ENCODE data around the gene CCDC197. TPM values are rescaled to one million over a fixed set of nuclear protein-coding genes. Genes with fewer than 3 reads are reported as not detected.

The CCDC197 gene
- total and polyA plus RNA-seq, 9 donors, result 0.04 to 0.32 (median 0.22) TPM; not detected in 5

DNA sequence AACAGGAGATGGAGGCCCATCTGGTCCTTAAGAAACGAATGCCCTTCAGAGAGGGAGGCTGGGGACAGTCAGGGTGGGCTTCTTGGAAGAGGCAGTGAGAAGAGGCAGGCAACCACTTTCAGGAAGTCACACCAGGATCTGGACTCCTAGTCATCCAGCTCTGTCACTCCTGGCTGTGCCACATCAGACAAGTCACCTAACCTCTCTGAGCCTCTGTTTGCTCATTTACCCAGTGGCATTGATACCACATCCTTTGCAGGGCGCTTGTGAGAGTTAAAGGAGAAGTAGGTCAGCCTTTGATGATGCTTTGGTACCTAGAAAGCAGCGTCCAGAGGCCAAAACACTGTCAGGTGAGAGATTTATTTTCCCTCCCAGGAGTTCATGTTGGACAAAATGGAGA is 11.1 kb downstream of the CCDC197 start:
- Histone ChIP-seq H3K27ac (ENCODE audit: low read length) (no peak overlapping the region), H3K4me3 (ENCODE audit: low read length) (no peak overlapping the region), H3K9me3 (replicated peaks; ENCODE audit: control insufficient read depth, low read depth, low read length) (no peaks in the 10 kb centered on the region), H3K4me1 (ENCODE audit: control insufficient read depth, insufficient read depth, low read length) (peaks cover 15% of the 10 kb centered on the region), H3K27me3 (ENCODE audit: control insufficient read depth, insufficient read depth, low read length) (peaks cover 3% of the 10 kb centered on the region), H3K36me3 (ENCODE audit: control insufficient read depth, insufficient read depth, low read length) (no peaks in the 10 kb centered on the region)
- 75% methylated on average over 2 of the region's 3 CpGs for WGBS (ENCODE audit: insufficient coverage)
- no peak for DNase-seq

DNA sequence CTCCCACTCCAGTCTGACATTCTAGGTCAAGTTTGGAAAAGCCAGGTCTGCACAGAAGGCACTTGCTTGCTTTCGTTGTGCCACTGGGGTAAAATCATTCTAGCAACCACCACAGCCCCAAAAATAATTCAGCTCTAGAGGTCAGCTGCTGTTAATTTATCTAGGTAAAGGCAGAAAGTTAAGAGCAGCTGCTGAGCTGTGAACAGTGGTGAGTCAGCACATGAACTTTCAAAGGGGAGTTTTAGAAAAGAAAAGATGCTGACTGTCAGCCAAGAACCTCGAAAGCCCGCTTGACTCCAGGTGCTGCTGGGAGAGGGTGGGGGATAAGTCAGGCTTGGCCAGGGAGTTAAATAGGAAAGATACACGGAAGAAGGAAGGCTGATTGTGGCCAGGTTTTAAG is 12.7 kb downstream of the CCDC197 start:
- H3K9me3 ChIP-seq (replicated peaks; ENCODE audit: control insufficient read depth, low read depth, low read length), result no peaks in the 10 kb centered on the region
- peaks cover 5% of the 10 kb centered on the region for H3K27me3 ChIP-seq (ENCODE audit: control insufficient read depth, insufficient read depth, low read length)
- 0% methylated on average over 2 of the region's 4 CpGs for WGBS (ENCODE audit: insufficient coverage)
- no peak overlapping the region for H3K4me3 ChIP-seq (ENCODE audit: low read length)
- peaks cover 15% of the 10 kb centered on the region for H3K4me1 ChIP-seq (ENCODE audit: control insufficient read depth, insufficient read depth, low read length)
- no peaks in the 10 kb centered on the region for H3K36me3 ChIP-seq (ENCODE audit: control insufficient read depth, insufficient read depth, low read length)
- DNase-seq, result peak; percentile 39
- no peak overlapping the region for H3K27ac ChIP-seq (ENCODE audit: low read length)

DNA sequence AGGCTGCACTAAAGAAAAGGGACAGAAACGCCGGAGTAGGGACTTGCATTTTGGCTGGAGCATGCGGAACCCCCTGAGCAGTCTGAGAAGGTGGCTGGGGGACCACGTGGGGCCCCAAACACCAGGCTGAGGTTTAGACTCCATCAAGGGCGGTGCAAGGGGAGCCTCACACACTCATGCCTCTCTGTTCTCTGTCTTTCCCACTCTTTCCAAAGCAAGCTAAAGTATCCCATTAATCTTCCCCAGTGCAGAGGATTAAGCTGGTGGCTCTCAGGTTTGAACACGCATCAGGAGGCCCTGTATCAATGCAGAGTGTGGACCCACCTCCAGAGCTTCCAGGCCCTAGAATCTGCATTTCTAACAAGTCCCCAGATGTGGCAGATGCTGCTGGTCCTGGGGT is 13.5 kb downstream of the CCDC197 start:
- Histone ChIP-seq H3K4me1 (ENCODE audit: control insufficient read depth, insufficient read depth, low read length) (peaks cover 15% of the 10 kb centered on the region), H3K27ac (ENCODE audit: low read length) (no peak overlapping the region), H3K27me3 (ENCODE audit: control insufficient read depth, insufficient read depth, low read length) (peaks cover 8% of the 10 kb centered on the region), H3K36me3 (ENCODE audit: control insufficient read depth, insufficient read depth, low read length) (no peaks in the 10 kb centered on the region), H3K4me3 (ENCODE audit: low read length) (no peak overlapping the region), H3K9me3 (replicated peaks; ENCODE audit: control insufficient read depth, low read depth, low read length) (no peaks in the 10 kb centered on the region)
- 75% methylated on average over 5 of the region's 6 CpGs for WGBS (ENCODE audit: insufficient coverage)
- no peak for DNase-seq

DNA sequence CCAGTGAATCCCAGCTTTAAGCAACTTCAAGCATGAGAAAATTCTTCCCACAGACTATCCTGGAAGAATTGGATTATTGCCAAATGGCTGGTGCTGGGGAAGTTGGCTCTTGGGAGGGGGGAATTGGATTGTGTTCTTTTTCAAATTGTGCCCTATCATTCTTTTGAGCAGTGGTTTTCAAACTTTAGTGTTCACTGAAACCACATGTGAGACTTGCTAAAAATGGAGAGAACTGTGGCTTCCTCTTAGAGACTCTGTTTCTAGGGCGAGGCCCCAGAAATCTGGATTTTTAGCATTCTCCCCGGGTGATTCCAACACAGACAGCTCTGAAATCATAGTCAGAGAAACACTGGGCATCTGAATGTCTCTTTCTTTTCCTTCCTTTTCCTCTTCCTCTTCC is 14.7 kb downstream of the CCDC197 start:
- Histone ChIP-seq H3K9me3 (replicated peaks; ENCODE audit: control insufficient read depth, low read depth, low read length) (no peaks in the 10 kb centered on the region), H3K27ac (ENCODE audit: low read length) (no peak overlapping the region), H3K4me1 (ENCODE audit: control insufficient read depth, insufficient read depth, low read length) (peaks cover 15% of the 10 kb centered on the region), H3K4me3 (ENCODE audit: low read length) (no peak overlapping the region), H3K27me3 (ENCODE audit: control insufficient read depth, insufficient read depth, low read length) (peaks cover 10% of the 10 kb centered on the region), H3K36me3 (ENCODE audit: control insufficient read depth, insufficient read depth, low read length) (no peaks in the 10 kb centered on the region)
- DNase-seq, result no peak
- 34% methylated on average over 2 of the region's 2 CpGs for WGBS (ENCODE audit: insufficient coverage)

DNA sequence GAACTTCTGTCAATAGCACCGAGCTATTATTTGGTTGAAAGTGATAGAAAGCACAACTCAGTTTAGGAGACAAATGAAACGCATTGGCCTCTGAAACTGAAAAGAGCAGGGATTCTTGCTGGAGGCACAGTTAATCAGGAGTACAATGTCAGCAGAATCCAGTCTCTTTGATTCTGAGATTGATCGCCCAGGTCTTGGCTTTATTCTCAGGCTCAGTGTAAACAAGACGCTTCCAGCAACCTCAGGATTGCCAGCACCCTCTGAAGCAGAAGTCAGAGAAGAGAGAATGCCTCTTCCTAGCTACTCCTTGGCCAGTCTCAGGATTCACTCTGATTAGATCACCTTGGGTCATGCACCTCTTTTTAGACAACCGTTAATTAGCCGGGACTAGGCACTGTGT is 17.3 kb downstream of the CCDC197 start:
- WGBS (ENCODE audit: insufficient coverage), result 58% methylated on average over 4 of the region's 6 CpGs

DNA sequence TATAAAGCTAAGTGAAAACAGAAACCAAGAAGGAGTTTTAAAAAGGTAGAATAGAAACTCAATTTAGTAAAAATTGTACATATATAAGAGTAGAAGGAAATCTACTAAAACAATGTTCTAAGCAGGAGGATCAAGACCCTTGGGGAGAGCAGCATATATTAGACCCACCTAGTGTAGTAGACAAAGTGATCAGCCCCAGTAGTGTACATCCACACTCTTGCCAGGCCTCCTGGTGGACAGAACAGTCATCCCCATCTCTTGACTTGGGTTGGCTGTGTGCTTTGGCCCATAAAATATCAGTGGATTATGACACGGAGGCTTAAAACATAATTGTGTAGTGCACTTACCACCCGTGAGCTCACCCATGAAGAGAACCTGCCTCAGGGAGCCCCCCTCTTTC is 18.1 kb downstream of the CCDC197 start:
- Histone ChIP-seq H3K9me3 (replicated peaks; ENCODE audit: control insufficient read depth, low read depth, low read length) (no peaks in the 10 kb centered on the region), H3K27ac (ENCODE audit: low read length) (no peak overlapping the region), H3K27me3 (ENCODE audit: control insufficient read depth, insufficient read depth, low read length) (peaks cover 15% of the 10 kb centered on the region), H3K4me3 (ENCODE audit: low read length) (no peak overlapping the region), H3K4me1 (ENCODE audit: control insufficient read depth, insufficient read depth, low read length) (peaks cover 15% of the 10 kb centered on the region), H3K36me3 (ENCODE audit: control insufficient read depth, insufficient read depth, low read length) (no peaks in the 10 kb centered on the region)
- no peak for DNase-seq
- WGBS (ENCODE audit: insufficient coverage), result no CpG with 5 or more reads among the region's 2 CpGs

More for the DNA sequence above, 17.3 kb downstream of the CCDC197 start:
- peaks cover 19% of the 10 kb centered on the region for H3K4me1 ChIP-seq (ENCODE audit: control insufficient read depth, insufficient read depth, low read length)
- no peak overlapping the region for H3K27ac ChIP-seq (ENCODE audit: low read length)
- H3K4me3 ChIP-seq (ENCODE audit: low read length), result no peak overlapping the region
- no peaks in the 10 kb centered on the region for H3K9me3 ChIP-seq (replicated peaks; ENCODE audit: control insufficient read depth, low read depth, low read length)
- peaks cover 13% of the 10 kb centered on the region for H3K27me3 ChIP-seq (ENCODE audit: control insufficient read depth, insufficient read depth, low read length)
- H3K36me3 ChIP-seq (ENCODE audit: control insufficient read depth, insufficient read depth, low read length), result no peaks in the 10 kb centered on the region
- no peak for DNase-seq

DNA sequence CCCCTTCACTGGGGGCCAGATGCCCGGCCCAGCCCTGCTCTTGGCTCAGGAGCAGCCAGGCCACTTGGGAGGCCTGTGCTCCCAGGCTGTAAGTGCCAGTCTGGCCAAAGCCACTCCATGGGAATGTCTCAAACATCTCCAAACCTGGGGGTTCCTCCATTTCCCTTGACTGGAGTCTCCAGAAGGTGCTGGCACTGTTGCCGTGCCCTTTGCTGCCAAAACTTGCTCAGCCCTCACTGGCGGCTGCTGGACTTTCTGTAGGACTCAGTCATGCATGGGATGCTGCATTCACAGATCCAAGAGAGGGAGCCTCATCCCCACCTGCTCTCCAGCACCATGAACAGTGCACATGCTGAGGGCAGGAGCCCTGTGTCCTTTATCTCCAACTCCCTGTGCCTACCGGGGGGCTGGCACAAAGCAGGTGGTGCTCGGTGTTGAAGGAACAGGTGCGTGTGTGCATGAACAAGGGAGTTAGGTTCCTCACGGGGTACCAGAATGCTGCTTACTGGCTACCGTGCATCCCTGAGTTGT is 19.4 kb downstream of the CCDC197 start:
- no peak overlapping the region for H3K4me3 ChIP-seq (ENCODE audit: low read length)
- H3K4me1 ChIP-seq (ENCODE audit: control insufficient read depth, insufficient read depth, low read length), result peaks cover 9% of the 10 kb centered on the region
- H3K9me3 ChIP-seq (replicated peaks; ENCODE audit: control insufficient read depth, low read depth, low read length), result no peaks in the 10 kb centered on the region
- no peaks in the 10 kb centered on the region for H3K36me3 ChIP-seq (ENCODE audit: control insufficient read depth, insufficient read depth, low read length)
- H3K27ac ChIP-seq (ENCODE audit: low read length), result no peak overlapping the region
- DNase-seq, result no peak
- 53% methylated on average over 6 of the region's 8 CpGs for WGBS (ENCODE audit: insufficient coverage)
- H3K27me3 ChIP-seq (ENCODE audit: control insufficient read depth, insufficient read depth, low read length), result peaks cover 12% of the 10 kb centered on the region

DNA sequence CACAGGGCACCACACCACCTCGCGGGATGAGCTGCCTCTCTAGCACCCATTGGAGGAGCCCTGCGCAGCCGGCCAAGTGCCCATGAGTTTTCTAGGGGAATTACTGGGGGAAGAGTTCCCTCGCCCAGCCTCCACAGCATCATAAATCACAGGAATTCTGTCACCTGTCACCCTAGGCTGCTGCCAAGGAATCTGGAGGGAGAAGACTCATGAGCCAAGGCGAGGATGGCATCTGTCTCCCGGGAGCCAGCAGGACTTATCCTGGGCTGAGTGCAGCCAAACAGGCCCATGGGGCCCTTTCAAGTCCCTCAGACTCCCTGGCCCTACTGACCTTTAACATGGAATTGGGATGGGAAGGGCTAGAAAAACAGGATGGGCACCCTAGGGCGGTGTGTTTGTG is 21.2 kb downstream of the CCDC197 start:
- Histone ChIP-seq H3K4me1 (ENCODE audit: control insufficient read depth, insufficient read depth, low read length) (peaks cover 5% of the 10 kb centered on the region), H3K27ac (ENCODE audit: low read length) (no peak overlapping the region), H3K4me3 (ENCODE audit: low read length) (no peak overlapping the region), H3K36me3 (ENCODE audit: control insufficient read depth, insufficient read depth, low read length) (no peaks in the 10 kb centered on the region), H3K9me3 (replicated peaks; ENCODE audit: control insufficient read depth, low read depth, low read length) (no peaks in the 10 kb centered on the region), H3K27me3 (ENCODE audit: control insufficient read depth, insufficient read depth, low read length) (peaks cover 12% of the 10 kb centered on the region)
- DNase-seq, result no peak
- WGBS (ENCODE audit: insufficient coverage), result 67% methylated on average over 2 of the region's 8 CpGs

DNA sequence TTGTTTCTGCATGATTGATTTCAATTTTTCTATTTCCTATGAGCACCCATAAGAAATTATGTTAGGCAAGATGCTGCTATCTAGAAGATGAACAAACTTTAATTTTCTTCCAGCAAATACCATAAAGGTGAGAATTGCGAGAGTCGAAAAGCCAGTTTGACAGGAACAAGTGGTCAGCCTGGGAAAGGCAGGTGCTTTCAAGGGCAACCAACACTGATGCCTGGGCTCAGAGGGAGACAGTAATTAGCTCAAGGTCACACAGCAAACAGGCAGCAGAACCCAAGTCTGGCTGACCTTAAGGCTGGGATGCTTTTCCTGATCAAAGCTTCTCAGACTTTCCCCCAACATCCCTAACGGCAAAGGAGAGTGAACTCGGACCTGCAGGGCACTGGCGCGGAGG is 22.2 kb downstream of the CCDC197 start:
- H3K36me3 ChIP-seq (ENCODE audit: control insufficient read depth, insufficient read depth, low read length), result no peaks in the 10 kb centered on the region
- no peaks in the 10 kb centered on the region for H3K9me3 ChIP-seq (replicated peaks; ENCODE audit: control insufficient read depth, low read depth, low read length)
- no peak overlapping the region for H3K4me3 ChIP-seq (ENCODE audit: low read length)
- WGBS (ENCODE audit: insufficient coverage), result 100% methylated on average over 1 of the region's 6 CpGs
- H3K27me3 ChIP-seq (ENCODE audit: control insufficient read depth, insufficient read depth, low read length), result peaks cover 12% of the 10 kb centered on the region
- H3K27ac ChIP-seq (ENCODE audit: low read length), result no peak overlapping the region
- peaks cover 5% of the 10 kb centered on the region for H3K4me1 ChIP-seq (ENCODE audit: control insufficient read depth, insufficient read depth, low read length)
- no peak for DNase-seq

DNA sequence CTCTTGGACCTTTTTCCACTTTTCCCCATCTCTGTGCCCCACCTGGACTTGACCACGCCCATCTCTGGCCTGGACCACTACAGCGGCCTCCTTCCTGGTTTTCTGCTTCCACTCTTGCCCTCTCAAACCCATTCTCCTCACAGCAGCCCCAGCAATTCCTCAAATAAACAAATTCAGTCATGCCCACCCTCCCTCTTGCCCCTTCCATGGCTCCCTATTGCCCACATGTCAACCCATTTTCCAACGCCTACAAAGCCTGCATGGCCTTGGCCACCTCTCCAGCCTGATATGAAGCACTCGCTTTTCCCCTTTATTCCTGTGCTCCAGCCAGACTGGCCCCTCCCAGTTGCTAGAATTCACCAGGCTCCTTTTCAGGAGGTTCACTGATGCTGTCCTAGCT is 23.2 kb downstream of the CCDC197 start:
- no peak for DNase-seq

DNA sequence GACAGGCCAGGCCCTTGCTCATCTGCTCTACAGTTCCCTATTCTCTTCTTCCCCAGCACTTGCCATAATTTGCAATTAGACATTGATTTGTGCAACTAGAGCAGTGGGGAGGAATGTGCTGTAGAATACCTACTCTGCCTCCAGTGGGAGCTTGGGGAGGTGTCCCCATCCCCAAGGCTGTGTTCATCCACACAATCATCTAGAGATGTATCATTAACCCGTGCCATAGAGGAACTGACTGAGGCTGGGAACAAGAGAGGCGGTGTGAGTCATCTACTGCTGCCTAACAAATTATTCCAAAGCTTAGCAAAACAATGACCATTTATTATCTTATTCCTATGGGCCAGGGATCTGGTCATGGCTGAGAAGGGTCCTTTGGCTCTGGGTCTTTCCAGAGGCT is 23.9 kb downstream of the CCDC197 start:
- Histone ChIP-seq H3K27me3 (ENCODE audit: control insufficient read depth, insufficient read depth, low read length) (peaks cover 7% of the 10 kb centered on the region), H3K4me3 (ENCODE audit: low read length) (no peak overlapping the region), H3K9me3 (replicated peaks; ENCODE audit: control insufficient read depth, low read depth, low read length) (no peaks in the 10 kb centered on the region), H3K4me1 (ENCODE audit: control insufficient read depth, insufficient read depth, low read length) (peaks cover 7% of the 10 kb centered on the region), H3K27ac (ENCODE audit: low read length) (no peak overlapping the region), H3K36me3 (ENCODE audit: control insufficient read depth, insufficient read depth, low read length) (no peaks in the 10 kb centered on the region)
- 83% methylated on average over 2 of the region's 2 CpGs for WGBS (ENCODE audit: insufficient coverage)
- no peak for DNase-seq

More for the DNA sequence above, 23.2 kb downstream of the CCDC197 start:
- H3K4me3 ChIP-seq (ENCODE audit: low read length), result no peak overlapping the region
- peaks cover 8% of the 10 kb centered on the region for H3K27me3 ChIP-seq (ENCODE audit: control insufficient read depth, insufficient read depth, low read length)
- WGBS (ENCODE audit: insufficient coverage), result 78% methylated on average over 4 of the region's 4 CpGs
- no peak overlapping the region for H3K27ac ChIP-seq (ENCODE audit: low read length)
- H3K9me3 ChIP-seq (replicated peaks; ENCODE audit: control insufficient read depth, low read depth, low read length), result no peaks in the 10 kb centered on the region
- peaks cover 5% of the 10 kb centered on the region for H3K4me1 ChIP-seq (ENCODE audit: control insufficient read depth, insufficient read depth, low read length)
- H3K36me3 ChIP-seq (ENCODE audit: control insufficient read depth, insufficient read depth, low read length), result no peaks in the 10 kb centered on the region

Data from muscle of leg (tissue), 11 donors.